Activated T-cell treated with anti-CD3 and anti-CD28 coated beads, Interleukin-2, amount 50 U/mL, for 4 hours (primary cell): ENCODE results near the gene TMEM259. TPM values are rescaled to one million over a fixed set of nuclear protein-coding genes. Genes with fewer than 3 reads are reported as not detected.

Experiments
- ATAC-seq, 2 donors: fragments of 200-7000 bp; cut with Tn5 transposase; one replicate each; pipeline ENCODE4 v1.10.0; 2021
- DNase-seq: peaks from one replicate; pipeline ENCODE4 v3.0.0-alpha.2; 2020
- H3K27me3 Mint-ChIP-seq: one replicate; pipeline ENCODE4 v1.8.0; 2021; ENCODE audit warnings: low read depth, mixed read lengths
- H3K36me3 Mint-ChIP-seq: one replicate; pipeline ENCODE4 v1.8.0; 2022; ENCODE audit warnings: mixed read lengths; ENCODE audit not compliant: insufficient read depth
- H3K4me1 Mint-ChIP-seq: one replicate; pipeline ENCODE4 v1.8.0; 2021; ENCODE audit warnings: low read depth, mixed read lengths
- H3K4me3 Mint-ChIP-seq: one replicate; pipeline ENCODE4 v1.8.0; 2021; ENCODE audit warnings: mild to moderate bottlenecking, moderate library complexity, mixed read lengths
- H3K9me3 Mint-ChIP-seq: one replicate; pipeline ENCODE4 v1.8.0; 2021; ENCODE audit warnings: mixed read lengths
- total RNA-seq, 3 donors: library from RNA; stranded (reverse); gene quantifications; one replicate each; pipeline ENCODE4 v1.2.1, GENCODE V29; 2021

The TMEM259 gene
- total RNA-seq: 100 to 1,000 TPM; 197 to 210 (median 204) TPM

- peak; percentile 98 for DNase-seq
- Mint-ChIP-seq H3K9me3 (no peaks in the 10 kb centered on the region), H3K36me3 (peaks cover 2% of the 10 kb centered on the region), H3K27me3 (no peaks in the 10 kb centered on the region), H3K4me3 (peak within 1 kb of the TSS; percentile 92), H3K4me1 (peaks cover 36% of the 10 kb centered on the region)
- peak; percentile 92 for ATAC-seq
Measured at GRCh38 chr19:1020868-1021425, at the start of gene TMEM259. TSS of gene TMEM259 (minus strand) at chr19:1021123. CDS start at chr19:1020996, 127 bp downstream.

- H3K9me3 Mint-ChIP-seq: no peaks in the 10 kb centered on the region
- H3K4me1 Mint-ChIP-seq: peaks cover 53% of the 10 kb centered on the region
Measured at GRCh38 chr19:1070576-1070930, 49.6 kb upstream of the TMEM259 start.

GRCh38 chr19:1069009-1069779 is 48.3 kb upstream of the TMEM259 start:
- no peaks in the 10 kb centered on the region for H3K27me3 Mint-ChIP-seq
- H3K4me3 Mint-ChIP-seq: peak overlapping the region; percentile 89
- peaks cover 21% of the 10 kb centered on the region for H3K36me3 Mint-ChIP-seq
- H3K9me3 Mint-ChIP-seq: no peaks in the 10 kb centered on the region
- peaks cover 56% of the 10 kb centered on the region for H3K4me1 Mint-ChIP-seq
- DNase-seq (peak; percentile 45), ATAC-seq (no peak)

More at GRCh38 chr19:1070576-1070930, 49.6 kb upstream of the TMEM259 start:
- H3K36me3 Mint-ChIP-seq: peaks cover 23% of the 10 kb centered on the region
- H3K27me3 Mint-ChIP-seq: no peaks in the 10 kb centered on the region
- no peak for DNase-seq
- ATAC-seq: no peak
- H3K4me3 Mint-ChIP-seq: peak overlapping the region; percentile 71

GRCh38 chr19:1068009-1069001 is 47.4 kb upstream of the TMEM259 start:
- ATAC-seq (no peak), DNase-seq (peak; percentile 55)
- Mint-ChIP-seq H3K36me3 (peaks cover 20% of the 10 kb centered on the region), H3K4me3 (peak overlapping the region; percentile 89), H3K4me1 (peaks cover 54% of the 10 kb centered on the region), H3K9me3 (no peaks in the 10 kb centered on the region), H3K27me3 (no peaks in the 10 kb centered on the region)

GRCh38 chr19:1067341-1067957 is 46.5 kb upstream of the TMEM259 start:
- peaks cover 14% of the 10 kb centered on the region for H3K36me3 Mint-ChIP-seq
- peaks cover 46% of the 10 kb centered on the region for H3K4me1 Mint-ChIP-seq
- DNase-seq: peak; percentile 64
- peak; percentile 59 to 60 for ATAC-seq
- no peaks in the 10 kb centered on the region for H3K9me3 Mint-ChIP-seq
- peak overlapping the region; percentile 89 for H3K4me3 Mint-ChIP-seq
- no peaks in the 10 kb centered on the region for H3K27me3 Mint-ChIP-seq

- Mint-ChIP-seq H3K27me3 (no peaks in the 10 kb centered on the region), H3K9me3 (no peaks in the 10 kb centered on the region), H3K36me3 (peaks cover 10% of the 10 kb centered on the region), H3K4me3 (peak within 1 kb of the TSS; percentile 89), H3K4me1 (peaks cover 40% of the 10 kb centered on the region)
- DNase-seq (peak; percentile 78), ATAC-seq (peak; percentile 64 to 66)
Measured at GRCh38 chr19:1066748-1067340, 45.9 kb upstream of the TMEM259 start, which contains the start of gene ARHGAP45. TSS of gene ARHGAP45 (plus strand) at chr19:1067167. CDS start at chr19:1067406, 239 bp downstream.

- peak overlapping the region; percentile 53 for H3K4me3 Mint-ChIP-seq
- H3K36me3 Mint-ChIP-seq: peaks cover 7% of the 10 kb centered on the region
- H3K4me1 Mint-ChIP-seq: peaks cover 37% of the 10 kb centered on the region
- no peak for DNase-seq
- no peak for ATAC-seq
- H3K9me3 Mint-ChIP-seq: no peaks in the 10 kb centered on the region
- no peaks in the 10 kb centered on the region for H3K27me3 Mint-ChIP-seq
Measured at GRCh38 chr19:1066251-1066747, 45.4 kb upstream of the TMEM259 start.

GRCh38 chr19:1065606-1066109 is 44.7 kb upstream of the TMEM259 start:
- Mint-ChIP-seq H3K4me3 (peak overlapping the region; percentile 49), H3K27me3 (no peaks in the 10 kb centered on the region), H3K4me1 (peaks cover 37% of the 10 kb centered on the region), H3K36me3 (peaks cover 7% of the 10 kb centered on the region), H3K9me3 (no peaks in the 10 kb centered on the region)
- no peak for DNase-seq
- no peak for ATAC-seq

GRCh38 chr19:1064661-1065605 is 44.0 kb upstream of the TMEM259 start:
- Mint-ChIP-seq H3K27me3 (no peaks in the 10 kb centered on the region), H3K9me3 (no peaks in the 10 kb centered on the region), H3K4me1 (peaks cover 35% of the 10 kb centered on the region), H3K36me3 (peaks cover 7% of the 10 kb centered on the region), H3K4me3 (peak overlapping the region; percentile 49)
- DNase-seq: peak; percentile 71
- peak; percentile 47 to 52 for ATAC-seq

GRCh38 chr19:1063909-1064660 is 43.2 kb upstream of the TMEM259 start:
- Mint-ChIP-seq H3K27me3 (no peaks in the 10 kb centered on the region), H3K4me3 (no peak overlapping the region), H3K9me3 (no peaks in the 10 kb centered on the region), H3K4me1 (peaks cover 29% of the 10 kb centered on the region), H3K36me3 (peaks cover 3% of the 10 kb centered on the region)
- no peak for ATAC-seq
- DNase-seq: no peak

- Mint-ChIP-seq H3K36me3 (no peaks in the 10 kb centered on the region), H3K27me3 (no peaks in the 10 kb centered on the region), H3K9me3 (no peaks in the 10 kb centered on the region), H3K4me1 (peaks cover 26% of the 10 kb centered on the region), H3K4me3 (no peak overlapping the region)
- DNase-seq: no peak
- ATAC-seq: peak in 1 of 2 donors; percentile 7
Measured at GRCh38 chr19:1063030-1063908, 42.3 kb upstream of the TMEM259 start.
